Stimulated activated CD4-positive, alpha-beta T cell treated with anti-CD3 and anti-CD28 coated beads, Interleukin-4, amount 100 ng/mL, for 24 hours (primary cell): ENCODE data around the gene SLC39A5.
"Not testable (repeated sequence)": the region's sequence is repeated elsewhere in the genome, so short reads cannot be mapped to it uniquely, and the experiment has no call there.

ENCODE experiments used
- DNase-seq: peaks from one replicate; pipeline ENCODE4 v3.0.0-alpha.2; 2020

The SLC39A5 gene

GRCh38 chr12:56252649-56253048 is 22.8 kb downstream of the SLC39A5 start:
- no peak for DNase-seq

GRCh38 chr12:56253091-56253490 is 23.2 kb downstream of the SLC39A5 start:
- DNase-seq, result no peak

GRCh38 chr12:56255671-56256070 is 25.8 kb downstream of the SLC39A5 start:
- DNase-seq, result no peak

GRCh38 chr12:56256326-56256960 is 26.6 kb downstream of the SLC39A5 start:
- no peak for DNase-seq

GRCh38 chr12:56257071-56257470 is 27.2 kb downstream of the SLC39A5 start:
- no peak for DNase-seq

GRCh38 chr12:56257491-56258067 is 27.7 kb downstream of the SLC39A5 start:
- no peak for DNase-seq

- peak; percentile 77 for DNase-seq
Measured at GRCh38 chr12:56258068-56258819, 28.4 kb downstream of the SLC39A5 start, which contains the start of gene ANKRD52. Gene ANKRD52, minus strand, starts transcription at chr12:56258384. Its CDS starts 115 bp downstream, at chr12:56258269.

- DNase-seq, result no peak
Measured at GRCh38 chr12:56258820-56259183, 29.0 kb downstream of the SLC39A5 start.

- DNase-seq, result no peak
Measured at GRCh38 chr12:56260380-56260779, 30.5 kb downstream of the SLC39A5 start.

GRCh38 chr12:56260921-56261320 is 31.1 kb downstream of the SLC39A5 start:
- DNase-seq, result no peak

- DNase-seq, result no peak
Measured at GRCh38 chr12:56261503-56262232, 31.8 kb downstream of the SLC39A5 start.

- not testable (repeated sequence) for DNase-seq
Measured at GRCh38 chr12:56262955-56263354, 33.1 kb downstream of the SLC39A5 start.

GRCh38 chr12:56266068-56266692 is 36.3 kb downstream of the SLC39A5 start:
- DNase-seq, result not testable (repeated sequence)

GRCh38 chr12:56266693-56267442 is 37.0 kb downstream of the SLC39A5 start, which contains the start of gene COQ10A:
Gene COQ10A, plus strand, starts transcription at chr12:56266942. Its CDS starts 177 bp downstream, at chr12:56267119.
- peak; percentile 89 for DNase-seq

GRCh38 chr12:56267443-56268071 is 37.7 kb downstream of the SLC39A5 start:
- no peak for DNase-seq

GRCh38 chr12:56271031-56271430 is 41.2 kb downstream of the SLC39A5 start:
- DNase-seq, result no peak

- not testable (repeated sequence) for DNase-seq
Measured at GRCh38 chr12:56272468-56272867, 42.6 kb downstream of the SLC39A5 start.

GRCh38 chr12:56274299-56274698 is 44.4 kb downstream of the SLC39A5 start:
- DNase-seq, result no peak

GRCh38 chr12:56278905-56279304 is 49.1 kb downstream of the SLC39A5 start:
- DNase-seq, result no peak

- no peak for DNase-seq
Measured at GRCh38 chr12:56280849-56281248, 51.0 kb downstream of the SLC39A5 start.

- DNase-seq, result no peak
Measured at GRCh38 chr12:56282030-56282429, 52.2 kb downstream of the SLC39A5 start.
